ENCODE results near the gene ALK. TPM values are rescaled to one million over a fixed set of nuclear protein-coding genes. Genes with fewer than 3 reads are reported as not detected.
"Not testable (repeated sequence)": the region's sequence is repeated elsewhere in the genome, so short reads cannot be mapped to it uniquely, and the experiment has no call there.

ALK gene
- total RNA-seq, 4 donors from 2014 or later, result 0.83 to 1.6 (median 1.2) TPM

DNA sequence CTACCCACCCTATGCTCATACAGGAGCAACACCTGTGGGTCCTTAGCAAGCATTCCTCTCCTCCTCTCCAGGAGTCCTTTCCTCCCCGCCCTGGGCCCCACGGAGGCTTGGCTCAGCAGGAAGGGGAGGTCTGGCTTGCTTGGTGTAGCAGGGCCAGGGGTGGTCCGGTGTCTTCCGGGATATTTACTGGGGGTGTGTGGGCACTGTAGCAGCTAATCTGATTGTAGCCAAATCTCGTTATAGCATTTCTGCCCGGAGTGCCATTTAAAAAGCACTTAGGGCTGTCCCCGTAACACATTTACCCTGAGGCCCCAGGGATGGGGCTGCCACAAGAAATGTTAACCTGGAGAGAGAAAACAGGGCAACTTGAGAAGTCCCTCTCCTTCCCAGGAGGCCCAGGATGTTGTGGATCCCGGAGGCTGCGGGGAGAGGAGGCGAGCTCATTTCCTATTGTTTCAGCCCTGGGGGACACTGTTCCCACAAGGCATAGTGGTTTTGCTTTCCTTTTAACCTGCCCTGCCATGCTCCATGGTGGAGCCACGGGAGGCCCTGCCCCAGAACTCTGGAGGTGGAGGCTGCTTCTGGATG, 671.6 kb downstream of the ALK start:
- H3K36me3 ChIP-seq, result no peaks in the 10 kb centered on the region
- intact Hi-C loops (cut with DNase I), result no loop called here
- DNase-seq (ENCODE audit: extremely low spot score), result no peak
- no peak overlapping the region for H3K4me3 ChIP-seq
- H3K27me3 ChIP-seq, result no peaks in the 10 kb centered on the region
- TF ChIP-seq POLR2AphosphoS5 (IDR thresholded peaks at IDR 0.05), result no peak
- TF ChIP-seq EP300 (IDR thresholded peaks at IDR 0.05), result no peak
- TF ChIP-seq, protein P1, sequence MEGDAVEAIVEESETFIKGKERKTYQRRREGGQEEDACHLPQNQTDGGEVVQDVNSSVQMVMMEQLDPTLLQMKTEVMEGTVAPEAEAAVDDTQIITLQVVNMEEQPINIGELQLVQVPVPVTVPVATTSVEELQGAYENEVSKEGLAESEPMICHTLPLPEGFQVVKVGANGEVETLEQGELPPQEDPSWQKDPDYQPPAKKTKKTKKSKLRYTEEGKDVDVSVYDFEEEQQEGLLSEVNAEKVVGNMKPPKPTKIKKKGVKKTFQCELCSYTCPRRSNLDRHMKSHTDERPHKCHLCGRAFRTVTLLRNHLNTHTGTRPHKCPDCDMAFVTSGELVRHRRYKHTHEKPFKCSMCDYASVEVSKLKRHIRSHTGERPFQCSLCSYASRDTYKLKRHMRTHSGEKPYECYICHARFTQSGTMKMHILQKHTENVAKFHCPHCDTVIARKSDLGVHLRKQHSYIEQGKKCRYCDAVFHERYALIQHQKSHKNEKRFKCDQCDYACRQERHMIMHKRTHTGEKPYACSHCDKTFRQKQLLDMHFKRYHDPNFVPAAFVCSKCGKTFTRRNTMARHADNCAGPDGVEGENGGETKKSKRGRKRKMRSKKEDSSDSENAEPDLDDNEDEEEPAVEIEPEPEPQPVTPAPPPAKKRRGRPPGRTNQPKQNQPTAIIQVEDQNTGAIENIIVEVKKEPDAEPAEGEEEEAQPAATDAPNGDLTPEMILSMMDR (IDR thresholded peaks at IDR 0.05), result no peak
- TF ChIP-seq POLR2A (IDR thresholded peaks at IDR 0.05; ENCODE audit: low read depth), result no peak
- no peak overlapping the region for H3K27ac ChIP-seq (replicated peaks in 1 of 4)
- no peaks in the 10 kb centered on the region for H3K4me1 ChIP-seq
- no peaks in the 10 kb centered on the region for H3K9me3 ChIP-seq
- 57% methylated on average over 9 of the region's 11 CpGs for WGBS

DNA sequence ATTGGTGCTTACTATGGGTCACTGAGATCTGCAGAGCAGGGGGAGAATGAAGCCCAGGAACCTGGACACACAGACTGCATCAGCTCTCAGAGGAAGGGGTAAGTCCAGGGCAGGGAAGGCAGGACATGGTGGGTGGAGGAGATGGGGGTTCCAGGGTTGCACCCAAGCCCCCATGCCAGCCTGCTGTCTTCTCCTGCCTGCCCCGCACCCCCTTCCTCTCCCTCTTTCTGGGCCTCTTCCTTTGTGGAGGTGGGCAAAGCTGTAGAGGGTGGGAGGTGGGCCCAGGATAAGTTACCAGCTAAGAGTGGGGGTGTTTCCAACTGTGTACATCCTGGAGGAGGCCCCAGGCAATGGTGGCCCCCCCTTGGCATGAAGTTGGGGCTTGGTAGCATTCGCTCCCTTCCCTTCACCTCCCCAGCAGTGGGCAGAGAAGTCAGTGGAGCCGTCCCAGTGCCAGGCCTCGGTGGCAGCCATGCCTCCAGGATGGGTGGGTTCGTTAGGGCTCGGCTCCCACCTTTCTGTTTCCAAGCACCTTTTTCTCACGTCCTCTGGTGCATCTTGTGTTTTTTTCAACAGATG, 674.0 kb downstream of the ALK start:
- Histone ChIP-seq H3K27me3 (no peaks in the 10 kb centered on the region), H3K27ac (replicated peaks in 1 of 4) (no peak overlapping the region), H3K4me1 (no peaks in the 10 kb centered on the region), H3K36me3 (no peaks in the 10 kb centered on the region), H3K9me3 (no peaks in the 10 kb centered on the region), H3K4me3 (no peak overlapping the region)
- 89% methylated on average over 6 of the region's 7 CpGs for WGBS
- no peak for TF ChIP-seq POLR2A (IDR thresholded peaks at IDR 0.05; ENCODE audit: low read depth)
- TF ChIP-seq, protein P1 (IDR thresholded peaks at IDR 0.05), result no peak
- TF ChIP-seq POLR2AphosphoS5 (IDR thresholded peaks at IDR 0.05), result no peak
- no peak for TF ChIP-seq EP300 (IDR thresholded peaks at IDR 0.05)
- intact Hi-C loops (cut with DNase I), result no loop called here
- DNase-seq (ENCODE audit: extremely low spot score), result no peak

DNA sequence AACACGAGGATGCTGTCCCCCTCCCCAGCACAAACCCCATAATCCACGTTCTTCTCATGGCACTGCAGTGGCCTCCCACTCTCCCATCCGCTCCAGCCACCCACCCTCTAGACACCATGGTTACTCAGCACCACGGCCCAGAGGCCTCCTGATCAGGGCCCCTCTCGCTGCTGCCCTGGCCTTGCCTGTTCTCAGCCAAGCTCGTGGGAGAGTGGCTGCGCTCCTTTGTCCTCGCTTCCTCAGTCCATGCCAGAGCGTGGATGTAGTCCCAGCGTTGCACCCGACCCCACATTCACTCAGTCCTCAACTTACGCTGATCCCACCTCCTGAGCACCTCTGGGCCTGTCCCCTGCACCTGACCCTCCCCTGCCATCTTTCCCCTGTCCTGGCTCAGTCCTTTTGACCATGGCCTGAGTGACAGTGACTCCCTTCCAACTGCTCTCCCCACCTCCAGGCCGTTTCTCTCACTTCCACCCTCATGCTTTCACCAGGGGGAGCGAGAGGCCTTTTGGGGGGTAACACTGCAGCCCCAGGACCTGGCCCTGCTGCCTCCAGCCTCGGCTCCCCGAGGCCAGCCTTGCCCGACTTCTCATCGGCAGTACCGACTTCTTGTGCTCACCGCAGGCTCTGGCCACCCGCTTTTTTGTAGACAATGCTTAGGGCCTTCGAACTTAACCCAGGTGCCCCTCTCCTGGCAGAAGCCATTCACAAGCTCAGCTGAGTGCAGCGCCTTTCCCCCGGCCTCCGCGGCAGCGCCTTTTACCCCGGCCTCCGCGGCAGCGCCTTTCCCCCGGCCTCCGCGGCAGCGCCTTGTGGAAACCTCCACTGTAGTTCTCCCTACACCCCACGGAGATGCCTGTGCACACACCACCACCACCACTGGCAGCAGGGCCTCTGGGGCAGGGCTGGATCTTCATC, 674.7 kb downstream of the ALK start:
- Histone ChIP-seq H3K27me3 (peaks cover 0 to 3% (median 0%) of the 10 kb centered on the region in 4 donors), H3K36me3 (no peaks in the 10 kb centered on the region), H3K4me1 (no peaks in the 10 kb centered on the region), H3K27ac (replicated peaks in 1 of 4) (no peak overlapping the region), H3K4me3 (no peak overlapping the region), H3K9me3 (no peaks in the 10 kb centered on the region)
- 88% methylated on average over 36 of the region's 36 CpGs for WGBS
- intact Hi-C loops (cut with DNase I), result no loop called here
- DNase-seq (ENCODE audit: extremely low spot score), result no peak
- TF ChIP-seq EP300 (IDR thresholded peaks at IDR 0.05), result no peak
- TF ChIP-seq, protein P1 (IDR thresholded peaks at IDR 0.05), result no peak
- TF ChIP-seq POLR2AphosphoS5 (IDR thresholded peaks at IDR 0.05), result no peak
- TF ChIP-seq POLR2A (IDR thresholded peaks at IDR 0.05; ENCODE audit: low read depth), result no peak

DNA sequence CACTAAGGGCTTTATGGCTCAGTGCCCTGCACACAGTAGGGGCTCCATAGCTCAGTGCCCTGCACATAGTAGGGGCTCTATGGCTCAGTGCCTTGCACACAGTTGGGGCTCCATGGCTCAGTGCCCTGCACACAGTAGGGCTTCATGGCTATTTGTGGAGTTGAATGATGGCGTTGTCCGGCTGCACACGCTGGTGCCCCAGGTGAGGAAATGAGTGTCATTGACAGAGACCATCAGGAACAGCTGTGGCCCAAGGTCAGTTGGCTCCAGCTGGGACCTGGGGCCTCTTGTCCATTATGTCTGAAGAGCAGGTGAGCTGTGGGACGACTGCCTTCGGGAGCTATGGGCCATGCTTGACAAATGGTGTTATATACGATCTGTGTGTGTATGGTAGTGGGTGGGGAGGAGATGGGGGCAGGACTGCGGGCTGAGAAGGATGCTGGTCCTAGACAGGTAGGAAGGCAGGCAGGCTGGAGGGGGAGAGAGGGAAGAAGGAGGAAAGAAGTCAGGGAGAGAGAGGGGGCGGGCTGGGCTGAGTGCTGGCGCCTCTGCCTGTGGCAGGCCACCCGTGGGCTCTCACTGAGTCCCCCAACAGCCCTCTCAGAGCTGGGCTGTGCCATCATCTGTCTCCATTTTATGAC, 675.5 kb downstream of the ALK start:
- Histone ChIP-seq H3K27ac (replicated peaks in 1 of 4) (no peak overlapping the region), H3K36me3 (no peaks in the 10 kb centered on the region), H3K27me3 (peaks cover 0 to 11% (median 0%) of the 10 kb centered on the region in 4 donors), H3K4me1 (no peaks in the 10 kb centered on the region), H3K9me3 (no peaks in the 10 kb centered on the region), H3K4me3 (no peak overlapping the region)
- 77% methylated on average over 10 of the region's 10 CpGs for WGBS
- no peak for TF ChIP-seq EP300 (IDR thresholded peaks at IDR 0.05)
- no peak for TF ChIP-seq POLR2A (IDR thresholded peaks at IDR 0.05; ENCODE audit: low read depth)
- no peak for TF ChIP-seq POLR2AphosphoS5 (IDR thresholded peaks at IDR 0.05)
- intact Hi-C loops (cut with DNase I), result no loop called here
- no peak for DNase-seq (ENCODE audit: extremely low spot score)

DNA sequence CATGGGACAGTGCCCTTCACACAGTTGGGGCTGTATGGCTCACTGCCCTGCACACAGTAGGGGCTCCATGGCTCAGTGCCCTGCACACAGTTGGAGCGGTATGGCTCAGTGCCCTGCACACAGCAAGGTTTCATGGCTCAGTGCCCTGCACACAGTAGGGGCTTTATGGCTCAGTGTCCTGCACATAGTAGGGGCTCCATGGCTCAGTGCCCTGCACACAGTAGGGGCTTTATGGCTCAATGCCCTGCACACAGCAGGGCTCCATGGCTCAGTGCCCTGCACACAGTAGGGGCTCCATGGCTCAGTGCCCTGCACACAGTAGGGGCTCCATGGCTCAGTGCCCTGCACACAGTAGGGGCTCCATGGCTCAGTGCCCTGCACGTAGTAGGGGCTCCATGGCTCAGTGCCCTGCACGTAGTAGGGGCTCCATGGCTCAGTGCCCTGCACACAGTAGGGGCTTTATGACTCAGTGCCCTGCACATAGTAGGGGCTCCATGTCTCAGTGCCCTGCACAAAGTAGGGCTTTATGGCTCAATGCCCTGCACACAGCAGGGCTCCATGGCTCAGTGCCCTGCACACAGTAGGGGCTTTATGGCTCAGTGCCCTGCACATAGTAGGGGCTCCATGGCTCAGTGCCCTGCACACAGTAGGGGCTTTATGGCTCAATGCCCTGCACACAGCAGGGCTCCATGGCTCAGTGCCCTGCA, 676.2 kb downstream of the ALK start:
- DNase-seq (ENCODE audit: extremely low spot score); H3K36me3 ChIP-seq; H3K4me3 ChIP-seq; H3K27ac ChIP-seq (replicated peaks in 1 of 4); intact Hi-C loops (cut with DNase I); H3K9me3 ChIP-seq; H3K4me1 ChIP-seq: not testable (repeated sequence)
- WGBS, result 92% methylated on average over 2 of the region's 3 CpGs
- peaks cover 0 to 15% (median 0%) of the 10 kb centered on the region in 4 donors for H3K27me3 ChIP-seq

Data from esophagus muscularis mucosa (tissue), 4 donors.